Endothelial cell of umbilical vein (primary cell): ENCODE data around the gene PLXDC2. TPM values are rescaled to one million over a fixed set of nuclear protein-coding genes. Genes with fewer than 3 reads are reported as not detected.

ENCODE experiments used
- Bru-seq: library from RNA; stranded (reverse); fragments of 400-500 nt; gene quantifications from one replicate; lab custom pipeline; 2021; lab: Mats Ljungman, UMichigan
- BruChase-seq, 2 experiments: library from RNA; stranded (reverse); fragments of 400-500 nt; gene quantifications; one replicate each; lab custom pipeline; 2021; lab: Mats Ljungman, UMichigan
- BruUV-seq: library from RNA; stranded (reverse); fragments of 400-500 nt; replicated peaks from 2 replicates; lab custom pipeline; 2021; lab: Mats Ljungman, UMichigan
- CTCF ChIA-PET: fragments of 300-600, 350-600 bp; sonication (Branson Sonifier 250); formaldehyde crosslinking; loops from one replicate; lab custom pipeline; 2021; ENCODE audit warnings: antibody characterized with exemption, inconsistent platforms; lab: Charles Lee
- POLR2A ChIA-PET: fragments of 300-600, 350-600 bp; sonication (Branson Sonifier 250); formaldehyde crosslinking; loops from one replicate; lab custom pipeline; 2021; ENCODE audit warnings: antibody characterized with exemption, inconsistent platforms; lab: Charles Lee
- DNase-seq: peaks from one replicate; pipeline ENCODE4 v3.0.0-alpha.2; 2011; ENCODE audit warnings: low read depth, low spot score
- FAIRE-seq: peaks from 2 replicates; lab custom pipeline; 2011; peaks lifted over from hg19 to GRCh38; lab: Jason Lieb, UNC
- H2AFZ ChIP-seq: 2 replicates; pipeline ENCODE4 v1.6.0; 2012; ENCODE audit warnings: low read depth, low read length, control low read depth, inconsistent platforms
- H3K27ac ChIP-seq: 2 replicates; pipeline ENCODE4 v1.5.1; 2011; ENCODE audit warnings: low read depth, mild to moderate bottlenecking, control low read depth, low read length, moderate library complexity; ENCODE audit not compliant: insufficient read depth
- H3K27me3 ChIP-seq, 2 experiments: 2 replicates each; pipeline versions ENCODE4 v1.6.0 to v1.6.1; 2011; ENCODE audit warnings: low read length in 2 of 2, mixed read lengths in 1 of 2; ENCODE audit not compliant: control insufficient read depth in 2 of 2, insufficient read depth in 2 of 2
- H3K36me3 ChIP-seq, 2 experiments: 2 replicates in 1 of 2; 3 replicates in 1 of 2; pipeline ENCODE4 v1.5.1; 2011; ENCODE audit warnings: low read length in 2 of 2, mild to moderate bottlenecking in 1 of 2, moderate library complexity in 1 of 2; ENCODE audit not compliant: control insufficient read depth in 2 of 2, insufficient read depth in 2 of 2; ENCODE audit errors: extremely low read depth in 1 of 2
- H3K4me1 ChIP-seq: 3 replicates; pipeline ENCODE4 v1.5.1; 2011; ENCODE audit warnings: mild to moderate bottlenecking, low read length; ENCODE audit not compliant: control insufficient read depth, insufficient read depth; ENCODE audit errors: extremely low read depth
- H3K4me2 ChIP-seq: 2 replicates; pipeline ENCODE4 v1.6.1; 2011; ENCODE audit warnings: low read length, control low read depth, mixed read lengths; ENCODE audit not compliant: insufficient read depth
- H3K4me3 ChIP-seq, 3 experiments: fragments of 200-600 bp in 1 of 3; sonication (generic), shearing (Covaris generic) in 1 of 3; replicated peaks in 1 of 3; 2 replicates each; pipeline ENCODE4 v1.5.1; 2011 to 2016; ENCODE audit warnings: control low read depth in 3 of 3, low read length in 3 of 3, mild to moderate bottlenecking in 2 of 3, inconsistent platforms in 1 of 3, low read depth in 1 of 3, moderate library complexity in 1 of 3; ENCODE audit not compliant: insufficient read depth in 1 of 3
- H3K79me2 ChIP-seq: 2 replicates; pipeline ENCODE4 v1.6.0; 2012; ENCODE audit warnings: low read length, inconsistent platforms; ENCODE audit not compliant: control insufficient read depth, insufficient read depth
- H3K9ac ChIP-seq: replicated peaks from 2 replicates; pipeline ENCODE3; 2011; ENCODE audit warnings: low read length, control low read depth; ENCODE audit not compliant: insufficient read depth; ENCODE audit errors: extremely low read depth
- H3K9me1 ChIP-seq: replicated peaks from 3 replicates; pipeline ENCODE4 v1.6.0; 2011; ENCODE audit warnings: mild to moderate bottlenecking, low read length; ENCODE audit not compliant: control insufficient read depth, insufficient read depth; ENCODE audit errors: extremely low read depth
- H3K9me3 ChIP-seq: replicated peaks from 2 replicates; pipeline ENCODE4 v1.5.1; 2012; ENCODE audit warnings: low read length, inconsistent platforms; ENCODE audit not compliant: control insufficient read depth, insufficient read depth
- H4K20me1 ChIP-seq: replicated peaks from 2 replicates; pipeline ENCODE3; 2011; ENCODE audit warnings: mild to moderate bottlenecking, low read length; ENCODE audit not compliant: control insufficient read depth, insufficient read depth; ENCODE audit errors: extremely low read depth
- EZH2 ChIP-seq: IDR thresholded peaks from 2 replicates; pipeline ENCODE4 v1.6.1; 2012; ENCODE audit warnings: borderline replicate concordance, low read depth, mild to moderate bottlenecking, moderate library complexity, low read length, inconsistent platforms; ENCODE audit not compliant: severe bottlenecking
- FOS ChIP-seq: IDR thresholded peaks from 2 replicates; pipeline ENCODE4 v1.6.1; 2011; ENCODE audit warnings: mild to moderate bottlenecking, low read length, moderate library complexity, borderline replicate concordance; ENCODE audit not compliant: insufficient read depth
- GATA2 ChIP-seq: IDR thresholded peaks from 2 replicates; pipeline ENCODE4 v1.7.0; 2011; ENCODE audit warnings: low read depth, mild to moderate bottlenecking, moderate library complexity, mixed read lengths, low read length; ENCODE audit not compliant: insufficient read length, insufficient read depth
- MYC ChIP-seq: IDR thresholded peaks from one replicate; pipeline ENCODE4 v1.6.1; 2011; ENCODE audit warnings: mild to moderate bottlenecking, low read depth, low read length
- POLR2A ChIP-seq: IDR thresholded peaks from 2 replicates; pipeline ENCODE4 v1.6.1; 2012; ENCODE audit warnings: low read depth, mild to moderate bottlenecking, control low read depth, low read length
- dilution Hi-C: fragments of 300-500 bp; cut with MboI; formaldehyde crosslinking; loops from one replicate; pipeline ENCODE4 v1.15.0; 2019; ENCODE audit warnings: low sequenced_read_pairs; ENCODE audit not compliant: extremely low pct_ligation_motif_present
- intact Hi-C: fragments of 100-400 bp; cut with micrococcal nuclease; formaldehyde crosslinking; loops from one replicate; pipeline ENCODE4 v1.10.0; 2022
- long read RNA-seq: library from polyadenylated mRNA; stranded (forward); transcript quantifications from one replicate; pipeline ENCODE4 v2.0.0, GENCODE V29; 2021
- polyA minus RNA-seq, 3 experiments: library from RNA; depleted of rRNA, polyadenylated mRNA; stranded (reverse); fragments of >200 nt; gene quantifications; 1 replicate in 1 of 3; 2 replicates in 2 of 3; pipeline ENCODE4 v1.2.3, GENCODE V29; 2011
- polyA plus RNA-seq, 4 experiments: library from polyadenylated mRNA; depleted of rRNA in 3 of 4; stranded (reverse) in 3 of 4; unstranded in 1 of 4; fragments of >200 nt; gene quantifications; 2 replicates each; pipeline versions ENCODE4 v1.2.1 to v1.2.3, GENCODE V29; 2011 to 2012; ENCODE audit warnings: missing spikeins in 1 of 4
- total RNA-seq: library from RNA; stranded (reverse); gene quantifications from 2 replicates; pipeline ENCODE4 v1.2.3, GENCODE V29; 2021
- TF ChIP-seq, protein P1 (sequence below): IDR thresholded peaks from 2 replicates; pipeline ENCODE4 v1.6.1; 2011; ENCODE audit not compliant: insufficient read depth, insufficient read length
- TF ChIP-seq, protein P2 (sequence below), 2 donors: IDR thresholded peaks; 1 replicate in 1 of 2; 2 replicates in 1 of 2; pipeline ENCODE4 v1.5.1; 2011; ENCODE audit warnings: low read length in 2 of 2, mild to moderate bottlenecking in 2 of 2, moderate library complexity in 2 of 2, control low read depth in 1 of 2, inconsistent platforms in 1 of 2, low read depth in 1 of 2; ENCODE audit not compliant: insufficient read depth in 1 of 2; ENCODE audit errors: extremely low read depth in 1 of 2

Gene PLXDC2
- total RNA-seq: 0.53 and 1.2 TPM in 2 replicates
- 0.32 and 0.35 TPM in 2 replicates for polyA plus RNA-seq
- 0.23 and 0.28 TPM in 2 replicates for polyA plus RNA-seq (2011; cell fraction: cytosol; rRNA removed)
- 0.17 and 0.29 TPM in 2 replicates for polyA plus RNA-seq (2011; cell fraction: nucleus; rRNA removed)
- 0.16 TPM in 1 of 2 replicates, not detected in the other for polyA plus RNA-seq (2012)
- polyA minus RNA-seq: 0.51 and 1.4 TPM in 2 replicates
- not detected for polyA minus RNA-seq (2011; cell fraction: cytosol; rRNA and poly(A)+ RNA removed)
- polyA minus RNA-seq (2011; cell fraction: nucleus; rRNA and poly(A)+ RNA removed): 0.34 and 0.63 TPM in 2 replicates
- Bru-seq, nascent RNA: percentile 27 among the genes with signal in this experiment
- percentile 16 among the genes with signal in this experiment for BruChase-seq, experiment 1, labeled RNA remaining after a 6-hour chase
- percentile 18 among the genes with signal in this experiment for BruChase-seq, experiment 2, labeled RNA remaining after a 2-hour chase
- long read RNA-seq: 0 reads

DNA sequence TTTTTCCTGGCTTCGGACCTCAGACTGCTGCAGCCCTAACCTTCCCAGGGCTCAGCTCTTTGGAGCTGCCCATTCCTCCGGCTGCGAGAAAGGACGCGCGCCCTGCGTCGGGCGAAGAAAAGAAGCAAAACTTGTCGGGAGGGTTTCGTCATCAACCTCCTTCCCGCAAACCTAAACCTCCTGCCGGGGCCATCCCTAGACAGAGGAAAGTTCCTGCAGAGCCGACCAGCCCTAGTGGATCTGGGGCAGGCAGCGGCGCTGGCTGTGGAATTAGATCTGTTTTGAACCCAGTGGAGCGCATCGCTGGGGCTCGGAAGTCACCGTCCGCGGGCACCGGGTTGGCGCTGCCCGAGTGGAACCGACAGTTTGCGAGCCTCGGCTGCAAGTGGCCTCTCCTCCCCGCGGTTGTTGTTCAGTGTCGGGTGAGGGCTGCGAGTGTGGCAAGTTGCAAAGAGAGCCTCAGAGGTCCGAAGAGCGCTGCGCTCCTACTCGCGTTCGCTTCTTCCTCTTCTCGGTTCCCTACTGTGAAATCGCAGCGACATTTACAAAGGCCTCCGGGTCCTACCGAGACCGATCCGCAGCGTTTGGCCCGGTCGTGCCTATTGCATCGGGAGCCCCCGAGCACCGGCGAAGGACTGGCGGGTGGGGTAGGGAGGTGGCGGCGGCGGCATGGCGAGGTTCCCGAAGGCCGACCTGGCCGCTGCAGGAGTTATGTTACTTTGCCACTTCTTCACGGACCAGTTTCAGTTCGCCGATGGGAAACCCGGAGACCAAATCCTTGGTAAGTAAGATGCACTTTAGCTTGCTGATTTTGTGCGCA is at the start of gene PLXDC2:
Gene PLXDC2, plus strand, starts transcription at position 22 of the 820 bp plus-strand sequence.
- TF ChIP-seq, protein P1, sequence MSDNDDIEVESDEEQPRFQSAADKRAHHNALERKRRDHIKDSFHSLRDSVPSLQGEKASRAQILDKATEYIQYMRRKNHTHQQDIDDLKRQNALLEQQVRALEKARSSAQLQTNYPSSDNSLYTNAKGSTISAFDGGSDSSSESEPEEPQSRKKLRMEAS: no peak
- peak; percentile 53 for TF ChIP-seq EZH2
- ChIA-PET CTCF (no interaction called here), POLR2A (no interaction called here)
- Histone ChIP-seq H3K27ac (no peak within 1 kb of the TSS), H3K27me3 (peaks cover 26 to 50% of the 10 kb centered on the region in 2 experiments), H4K20me1 (no peaks in the 10 kb centered on the region), H3K9me3 (no peaks in the 10 kb centered on the region), H3K36me3 (no peaks in the 10 kb centered on the region), H3K9me1 (no peaks in the 10 kb centered on the region), H3K4me1 (peaks cover 2% of the 10 kb centered on the region), H3K79me2 (no peaks in the 10 kb centered on the region), H3K4me2 (peak within 1 kb of the TSS; percentile 77), H3K4me3 (peak within 1 kb of the TSS in 2 of 3 experiments; percentile 28 to 30), H2AFZ (peak within 1 kb of the TSS; percentile 74), H3K9ac (no peak within 1 kb of the TSS)
- peak; percentile 38 for FAIRE-seq
- intact Hi-C loops: loop anchor here (5.0 kb wide), 4 partner anchors 116 to 1041 kb away; no protein-coding TSS in a partner anchor
- no TSS peak for BruUV-seq
- DNase-seq: peak; percentile 22
- dilution Hi-C loops: no loop called here

DNA sequence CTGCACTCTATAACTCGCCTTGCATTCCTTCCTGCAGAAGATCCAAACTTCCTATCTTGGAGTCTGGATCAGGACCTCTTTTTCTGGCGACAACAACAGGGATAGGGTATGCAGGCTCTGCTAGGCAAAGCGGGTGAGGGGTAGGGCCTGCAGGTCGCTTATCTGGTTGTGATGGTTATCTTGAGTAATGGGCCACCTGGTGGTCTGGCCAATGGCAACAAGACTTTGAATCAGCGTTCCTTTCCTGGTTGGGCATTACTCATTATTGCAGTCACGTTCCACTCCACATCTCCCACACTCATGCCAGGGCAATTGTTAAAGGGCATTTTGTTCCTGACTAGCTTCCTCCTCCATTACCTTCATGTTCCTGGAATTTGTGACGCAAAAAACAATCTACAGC is 48.4 kb upstream of the PLXDC2 start:
- ChIA-PET POLR2A (no interaction called here), CTCF (no interaction called here)
- no peak overlapping the region for H3K9ac ChIP-seq
- FAIRE-seq (no peak), DNase-seq (no peak)
- BruUV-seq: no TSS peak
- TF ChIP-seq GATA2: no peak
- no peak for TF ChIP-seq MYC
- TF ChIP-seq, protein P2, sequence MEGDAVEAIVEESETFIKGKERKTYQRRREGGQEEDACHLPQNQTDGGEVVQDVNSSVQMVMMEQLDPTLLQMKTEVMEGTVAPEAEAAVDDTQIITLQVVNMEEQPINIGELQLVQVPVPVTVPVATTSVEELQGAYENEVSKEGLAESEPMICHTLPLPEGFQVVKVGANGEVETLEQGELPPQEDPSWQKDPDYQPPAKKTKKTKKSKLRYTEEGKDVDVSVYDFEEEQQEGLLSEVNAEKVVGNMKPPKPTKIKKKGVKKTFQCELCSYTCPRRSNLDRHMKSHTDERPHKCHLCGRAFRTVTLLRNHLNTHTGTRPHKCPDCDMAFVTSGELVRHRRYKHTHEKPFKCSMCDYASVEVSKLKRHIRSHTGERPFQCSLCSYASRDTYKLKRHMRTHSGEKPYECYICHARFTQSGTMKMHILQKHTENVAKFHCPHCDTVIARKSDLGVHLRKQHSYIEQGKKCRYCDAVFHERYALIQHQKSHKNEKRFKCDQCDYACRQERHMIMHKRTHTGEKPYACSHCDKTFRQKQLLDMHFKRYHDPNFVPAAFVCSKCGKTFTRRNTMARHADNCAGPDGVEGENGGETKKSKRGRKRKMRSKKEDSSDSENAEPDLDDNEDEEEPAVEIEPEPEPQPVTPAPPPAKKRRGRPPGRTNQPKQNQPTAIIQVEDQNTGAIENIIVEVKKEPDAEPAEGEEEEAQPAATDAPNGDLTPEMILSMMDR (IDR thresholded peaks at IDR 0.05; ENCODE audit: extremely low read depth in 1 of 2, insufficient read depth in 1 of 2, low read depth in 1 of 2, low read length in 2 of 2): no peak
- TF ChIP-seq, protein P1: no peak
- TF ChIP-seq EZH2: no peak
- no peak for TF ChIP-seq POLR2A
- no peak for TF ChIP-seq FOS
- no peaks in the 10 kb centered on the region for H3K36me3 ChIP-seq
- intact Hi-C loops: no loop called here
- no peaks in the 10 kb centered on the region for H3K9me1 ChIP-seq
- H3K4me2 ChIP-seq: no peak overlapping the region
- no peaks in the 10 kb centered on the region for H3K79me2 ChIP-seq
- no peaks in the 10 kb centered on the region for H4K20me1 ChIP-seq
- H3K27ac ChIP-seq: no peak overlapping the region
- H2AFZ ChIP-seq: no peak overlapping the region
- no peak overlapping the region for H3K4me3 ChIP-seq
- H3K4me1 ChIP-seq: no peaks in the 10 kb centered on the region
- no peaks in the 10 kb centered on the region for H3K27me3 ChIP-seq
- H3K9me3 ChIP-seq: no peaks in the 10 kb centered on the region
- dilution Hi-C loops: no loop called here
